NCI-H1105 treated with DMSO at 0.1 percent for 48 hours (cell line): ENCODE measurements around the gene NRN1L.
A peak's percentile ranks its signal among the peaks of the same experiment; 100 is the strongest.
"Not testable (repeated sequence)": the region's sequence is repeated elsewhere in the genome, so short reads cannot be mapped to it uniquely, and the experiment has no call there.

ENCODE experiments used
- DNase-seq: peaks from one replicate; lab custom pipeline; 2025; lab: John Stamatoyannopoulos, UW

NRN1L gene

DNA sequence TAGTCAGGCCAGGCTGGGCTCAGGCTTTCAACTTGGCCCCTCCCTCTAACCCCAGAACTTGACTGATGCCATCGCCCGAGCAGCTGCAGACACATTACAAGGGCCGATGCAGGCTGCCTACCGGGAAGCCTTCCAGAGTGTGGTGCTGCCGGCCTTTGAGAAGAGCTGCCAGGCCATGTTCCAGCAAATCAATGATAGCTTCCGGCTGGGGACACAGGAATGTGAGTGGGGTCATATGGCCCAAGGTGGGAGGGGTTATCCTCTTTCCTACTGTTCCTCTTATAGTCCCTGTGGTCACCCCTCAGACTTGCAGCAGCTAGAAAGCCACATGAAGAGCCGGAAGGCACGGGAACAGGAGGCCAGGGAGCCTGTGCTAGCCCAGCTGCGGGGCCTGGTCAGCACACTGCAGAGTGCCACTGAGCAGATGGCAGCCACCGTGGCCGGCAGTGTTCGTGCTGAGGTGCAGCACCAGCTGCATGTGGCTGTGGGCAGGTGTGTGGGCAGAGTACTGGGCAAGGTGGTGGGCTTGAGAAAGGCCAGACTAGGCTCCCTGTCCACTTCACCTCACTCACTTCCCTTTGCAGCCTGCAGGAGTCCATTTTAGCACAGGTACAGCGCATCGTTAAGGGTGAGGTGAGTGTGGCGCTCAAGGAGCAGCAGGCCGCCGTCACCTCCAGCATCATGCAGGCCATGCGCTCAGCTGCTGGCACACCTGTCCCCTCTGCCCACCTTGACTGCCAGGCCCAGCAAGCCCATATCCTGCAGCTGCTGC lies 2.1 kb upstream of the NRN1L start:
- no peak for DNase-seq

DNA sequence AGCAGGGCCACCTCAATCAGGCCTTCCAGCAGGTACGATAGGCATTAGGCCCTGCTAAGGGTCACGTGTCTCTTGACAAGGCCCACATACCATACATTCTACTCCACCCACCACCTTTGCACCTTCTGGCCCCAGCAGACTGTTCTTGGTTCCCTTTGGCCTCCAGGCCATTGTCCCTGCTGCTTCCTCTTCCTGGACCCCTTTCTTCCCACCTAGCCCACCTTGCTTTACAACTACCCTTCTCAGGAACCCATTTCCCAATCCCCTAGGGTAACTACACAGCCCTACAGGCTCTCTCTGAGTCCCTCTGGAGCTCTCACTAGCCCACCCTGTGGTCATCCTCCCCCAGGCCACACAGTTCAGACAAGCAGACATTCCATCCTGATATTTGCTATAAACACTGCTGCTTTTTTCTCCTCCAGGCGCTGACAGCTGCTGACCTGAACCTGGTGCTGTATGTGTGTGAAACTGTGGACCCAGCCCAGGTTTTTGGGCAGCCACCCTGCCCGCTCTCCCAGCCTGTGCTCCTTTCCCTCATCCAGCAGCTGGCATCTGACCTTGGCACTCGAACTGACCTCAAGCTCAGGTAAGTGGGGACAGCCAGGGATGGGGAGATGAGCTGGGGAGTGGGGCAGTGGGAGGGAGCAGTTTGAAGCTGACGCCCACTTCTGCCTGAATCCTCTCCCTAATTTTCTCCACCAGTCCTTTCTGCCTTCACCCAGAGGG lies 1.4 kb upstream of the NRN1L start:
- DNase-seq: no peak

DNA sequence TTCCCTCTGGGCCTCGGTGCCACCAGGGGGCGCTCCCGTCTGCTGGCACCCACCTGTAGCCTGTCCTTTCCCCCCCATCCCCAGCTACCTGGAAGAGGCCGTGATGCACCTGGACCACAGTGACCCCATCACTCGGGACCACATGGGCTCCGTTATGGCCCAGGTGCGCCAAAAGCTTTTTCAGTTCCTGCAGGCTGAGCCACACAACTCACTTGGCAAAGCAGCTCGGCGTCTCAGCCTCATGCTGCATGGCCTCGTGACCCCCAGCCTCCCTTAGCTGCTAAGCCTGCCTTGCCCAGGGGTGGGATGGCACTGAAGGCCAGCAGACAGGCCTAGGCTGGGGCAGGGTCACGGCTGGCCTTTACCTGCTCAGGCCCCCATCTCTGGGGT lies 818 bp upstream of the NRN1L start:
- peak; percentile 20 for DNase-seq

DNA sequence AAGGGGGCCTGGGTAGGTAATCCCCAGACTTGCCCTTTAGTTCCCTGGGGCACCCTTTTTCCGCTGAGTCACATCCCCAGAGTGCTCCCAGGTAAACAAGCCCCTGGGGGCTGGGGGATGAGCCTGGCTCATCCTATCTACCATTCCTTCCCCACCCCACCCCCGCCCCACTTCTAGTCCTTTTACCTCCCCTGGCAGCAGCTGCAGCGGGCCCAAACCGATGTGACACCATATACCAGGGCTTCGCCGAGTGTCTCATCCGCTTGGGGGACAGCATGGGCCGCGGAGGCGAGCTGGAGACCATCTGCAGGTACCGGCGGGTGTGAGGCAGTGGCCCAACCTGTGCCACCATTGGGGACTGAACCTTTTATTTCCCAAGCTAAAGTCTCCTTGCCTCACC lies 860 bp downstream of the NRN1L start:
- no peak for DNase-seq

DNA sequence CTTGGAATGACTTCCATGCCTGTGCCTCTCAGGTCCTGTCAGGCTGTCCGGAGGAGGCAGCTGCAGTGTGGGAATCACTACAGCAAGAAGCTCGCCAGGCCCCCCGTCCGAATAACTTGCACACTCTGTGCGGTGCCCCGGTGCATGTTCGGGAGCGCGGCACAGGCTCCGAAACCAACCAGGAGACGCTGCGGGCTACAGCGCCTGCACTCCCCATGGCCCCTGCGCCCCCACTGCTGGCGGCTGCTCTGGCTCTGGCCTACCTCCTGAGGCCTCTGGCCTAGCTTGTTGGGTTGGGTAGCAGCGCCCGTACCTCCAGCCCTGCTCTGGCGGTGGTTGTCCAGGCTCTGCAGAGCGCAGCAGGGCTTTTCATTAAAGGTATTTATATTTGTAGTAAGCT lies 1.3 kb downstream of the NRN1L start:
- DNase-seq: no peak

DNA sequence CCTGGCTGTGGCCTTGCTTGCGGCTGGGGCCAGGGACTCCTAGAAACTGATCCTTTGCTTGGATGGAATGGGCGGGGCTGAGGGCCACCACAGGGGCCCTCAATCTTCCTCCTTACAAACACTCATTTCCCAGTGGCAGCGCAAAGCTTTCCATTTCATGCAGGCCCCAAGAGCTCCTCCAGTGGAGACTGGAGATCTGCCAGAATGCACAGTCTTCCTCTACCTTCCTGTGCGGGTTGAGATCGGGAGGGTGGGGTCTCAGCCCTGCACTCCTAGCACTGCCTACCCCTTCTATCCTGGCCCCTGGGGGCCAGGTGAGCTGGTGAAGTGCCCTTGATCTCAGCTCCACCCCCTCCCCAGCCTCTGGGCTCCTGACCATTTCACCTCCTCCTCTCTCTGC lies 1.7 kb downstream of the NRN1L start:
- no peak for DNase-seq

DNA sequence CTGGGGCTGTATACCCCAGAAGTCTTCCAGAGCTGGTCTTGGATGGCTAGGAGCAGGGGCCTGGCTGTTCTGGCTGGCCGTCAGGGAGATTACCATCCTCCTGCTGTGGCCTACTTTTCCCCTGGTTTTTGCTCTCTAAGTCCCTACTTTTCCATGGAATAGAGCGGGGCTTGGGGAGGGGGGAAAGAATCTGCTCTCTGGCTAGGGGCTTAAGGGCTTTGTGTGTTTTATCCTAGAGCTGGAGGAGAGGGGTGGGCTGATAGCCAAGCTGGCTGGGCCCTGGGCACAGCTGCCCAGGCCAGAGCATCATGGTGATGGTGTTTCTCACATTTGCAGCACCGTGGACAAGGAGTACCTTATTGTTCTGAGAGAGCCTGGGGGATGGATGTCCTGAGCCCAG lies 3.6 kb downstream of the NRN1L start:
- no peak for DNase-seq

DNA sequence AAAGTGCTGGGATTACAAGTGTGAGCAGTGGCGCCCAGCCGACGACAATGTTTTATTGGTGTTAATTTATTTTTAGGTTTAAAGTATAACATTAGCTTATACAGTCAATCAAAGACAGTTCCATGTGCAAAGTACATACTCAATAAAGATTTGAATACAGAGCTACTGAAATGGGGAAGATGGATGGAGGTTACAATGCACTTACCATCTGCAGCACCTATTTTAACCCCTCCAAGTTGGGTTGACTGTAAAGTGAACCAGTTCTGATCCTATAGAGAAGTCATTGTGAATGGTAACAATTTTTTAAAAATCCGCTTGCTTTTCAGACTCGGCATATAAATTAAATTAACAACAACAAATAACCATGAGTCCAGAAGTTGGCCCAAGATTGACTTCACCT lies 7.7 kb downstream of the NRN1L start:
- no peak for DNase-seq

DNA sequence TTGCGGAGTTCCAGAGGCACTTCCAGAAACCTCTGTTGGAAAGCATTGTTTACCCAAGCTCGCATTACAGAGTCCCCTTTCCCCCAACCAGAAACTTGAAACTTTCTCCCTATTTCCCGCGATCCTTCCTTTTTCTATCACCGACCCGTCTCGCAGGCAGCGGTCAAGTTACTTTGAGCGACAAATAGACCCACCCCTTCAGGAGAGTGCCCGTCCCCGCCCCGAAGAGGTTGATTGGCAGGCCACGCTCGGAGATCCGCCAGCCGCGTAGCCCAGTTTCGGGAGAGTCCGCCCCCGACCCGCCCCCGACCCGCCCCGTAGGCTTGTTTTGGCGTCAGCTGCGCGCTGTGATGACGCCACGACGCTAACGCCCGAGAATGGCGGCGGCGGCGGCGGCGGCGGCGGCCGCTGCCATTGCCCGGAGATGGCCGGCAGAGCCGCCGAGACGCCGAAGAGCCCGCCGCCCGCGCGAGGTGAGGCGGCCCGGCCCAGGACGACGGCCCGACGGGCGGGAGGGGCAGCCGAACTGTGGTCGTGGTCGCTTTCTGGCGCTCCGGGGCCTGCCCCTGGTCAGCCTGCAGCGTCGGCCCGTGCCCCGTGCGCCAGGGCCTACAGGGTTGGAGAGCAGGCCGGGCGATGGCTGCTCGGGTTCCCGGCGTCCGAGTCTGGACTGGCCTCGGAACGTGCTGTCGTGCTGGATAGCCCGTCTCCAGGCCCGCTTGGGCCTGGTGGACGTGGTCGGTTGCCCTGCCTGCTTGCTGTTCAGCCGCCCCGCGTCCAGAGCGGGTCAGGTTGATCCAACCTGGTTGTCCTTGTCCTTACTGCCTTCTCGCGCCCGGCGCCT lies 8.4 kb downstream of the NRN1L start, which contains the start of gene PSKH1:
TSS of gene PSKH1 (plus strand) at position 356 of the 844 bp plus-strand sequence. CDS start 15,496 bp downstream, outside the sequence.
- peak; percentile 85 for DNase-seq

DNA sequence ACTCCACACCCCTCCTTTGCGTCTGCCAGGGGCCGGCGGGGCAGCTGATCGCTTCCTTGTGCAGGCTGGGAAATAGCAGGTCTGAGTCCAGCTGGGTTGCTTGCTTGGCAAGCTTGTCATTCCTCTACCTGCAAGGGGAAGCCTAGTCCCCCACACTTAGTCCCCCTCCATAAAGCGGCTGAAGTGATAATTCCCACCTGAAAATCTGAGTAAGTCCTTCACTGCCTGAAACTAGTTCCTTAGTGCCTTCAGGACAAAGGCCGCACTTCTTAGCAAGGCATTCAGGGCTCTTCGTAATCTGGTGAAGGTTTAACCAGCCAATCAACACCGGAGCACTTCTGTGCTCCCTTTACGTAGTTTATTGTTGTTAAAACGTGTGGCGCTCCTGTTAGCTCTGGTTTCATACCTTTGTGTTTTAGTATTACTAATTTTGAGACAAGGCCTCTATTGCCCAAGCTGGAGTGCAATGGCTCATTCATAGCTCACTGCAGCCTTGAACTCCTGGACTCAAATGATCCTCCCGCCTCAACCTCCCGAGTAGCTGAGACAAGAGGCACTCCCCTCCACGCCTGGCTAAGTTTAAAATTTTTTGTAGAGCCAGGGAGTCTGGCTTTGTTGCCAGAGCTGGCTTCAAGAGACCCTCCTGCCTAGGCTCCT lies 9.2 kb downstream of the NRN1L start:
- DNase-seq: no peak

DNA sequence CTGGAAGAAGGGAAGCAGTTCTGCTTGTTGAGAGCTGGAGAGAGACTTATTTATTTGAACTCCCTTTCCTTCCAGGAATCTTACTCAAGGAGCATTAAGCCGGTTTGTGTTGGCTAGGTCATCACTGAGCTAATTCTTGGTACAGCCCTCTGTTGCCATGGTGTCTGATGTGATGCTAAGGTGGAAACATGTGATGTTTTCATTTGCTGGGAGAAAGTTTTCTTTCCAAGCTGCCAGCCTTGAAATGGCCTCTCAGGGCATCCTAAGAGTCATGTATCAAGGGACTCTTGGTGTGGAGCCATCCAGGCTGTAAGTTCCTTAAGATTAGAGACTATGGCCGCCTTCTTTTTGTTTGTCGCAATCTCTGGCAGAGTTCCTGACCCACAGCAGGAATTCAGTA lies 12.5 kb downstream of the NRN1L start:
- no peak for DNase-seq

DNA sequence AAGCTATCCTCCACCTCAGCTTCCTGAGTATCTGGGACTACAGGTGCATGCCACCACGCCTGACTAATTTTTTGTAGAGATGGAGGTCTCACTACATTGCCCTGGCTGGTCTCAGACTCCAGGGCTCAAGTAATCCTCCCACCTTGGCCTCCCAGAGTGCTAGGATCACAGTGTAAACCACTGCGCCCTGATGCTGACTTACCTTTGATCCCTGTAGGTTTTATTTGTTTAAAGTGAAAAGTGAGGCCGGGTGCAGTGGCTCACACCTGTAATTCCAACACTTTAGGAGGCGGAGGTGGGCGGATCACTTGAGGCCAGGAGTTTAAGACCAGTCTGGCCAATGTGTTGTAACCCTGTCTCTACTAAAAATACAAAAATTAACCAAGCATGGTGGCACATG lies 17.0 kb downstream of the NRN1L start:
- no peak for DNase-seq

DNA sequence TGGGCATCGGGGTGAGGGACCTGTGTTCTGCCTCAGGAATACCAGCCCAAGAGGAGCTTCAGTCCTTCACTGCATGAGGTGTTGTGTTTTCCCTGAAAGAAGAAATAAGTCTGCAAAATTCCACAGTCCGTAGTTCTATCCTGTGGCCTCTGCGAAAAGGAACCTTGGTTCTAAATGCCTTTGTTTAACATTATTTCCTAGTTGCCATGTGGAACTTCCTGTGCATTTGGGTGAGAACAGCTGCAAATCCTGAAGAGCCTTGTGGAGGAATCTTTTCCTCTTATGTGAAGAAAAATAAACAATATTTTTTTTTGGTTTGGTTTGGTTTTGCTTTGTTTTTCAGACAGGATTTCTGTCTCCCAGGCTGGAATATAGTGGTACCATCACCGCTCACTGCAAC lies 18.1 kb downstream of the NRN1L start:
- no peak for DNase-seq

DNA sequence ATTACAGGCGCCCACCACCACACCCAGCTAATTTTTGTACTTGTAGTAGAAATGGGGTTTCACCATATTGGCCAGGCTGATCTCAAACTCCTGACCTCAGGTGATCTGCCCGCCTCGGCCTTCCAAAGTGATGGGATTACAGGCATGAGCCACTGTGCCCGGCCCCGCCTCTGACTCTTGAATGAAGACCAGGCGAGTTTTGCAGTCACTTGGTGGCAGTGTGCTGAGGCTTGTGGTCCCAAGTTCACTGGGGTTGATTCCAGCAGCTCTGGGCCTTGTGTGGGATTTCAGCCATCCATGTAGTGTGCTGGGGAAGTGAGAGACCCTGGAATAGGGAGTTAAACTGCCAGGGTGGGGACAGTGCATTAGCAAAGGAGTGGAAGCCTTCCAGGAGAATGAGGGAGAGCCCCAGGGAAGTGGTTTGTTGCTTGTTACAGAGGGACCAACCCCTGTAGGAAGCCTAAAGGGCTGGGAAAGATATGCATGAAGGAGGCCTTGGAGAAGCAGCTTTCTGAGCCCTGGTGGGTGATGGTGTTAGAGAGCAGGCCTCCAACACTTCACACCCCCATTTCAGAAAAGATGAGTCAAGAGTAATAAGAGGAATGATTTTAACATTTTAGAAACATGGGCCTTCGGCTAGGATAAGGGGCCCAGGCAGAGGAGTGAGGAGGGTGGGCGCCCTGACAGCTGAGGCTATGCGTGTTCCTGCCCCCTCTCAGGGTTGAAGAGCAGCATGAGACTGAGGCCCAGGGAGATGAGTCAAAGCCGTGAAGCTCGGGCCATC lies 22.9 kb downstream of the NRN1L start:
- no peak for DNase-seq

DNA sequence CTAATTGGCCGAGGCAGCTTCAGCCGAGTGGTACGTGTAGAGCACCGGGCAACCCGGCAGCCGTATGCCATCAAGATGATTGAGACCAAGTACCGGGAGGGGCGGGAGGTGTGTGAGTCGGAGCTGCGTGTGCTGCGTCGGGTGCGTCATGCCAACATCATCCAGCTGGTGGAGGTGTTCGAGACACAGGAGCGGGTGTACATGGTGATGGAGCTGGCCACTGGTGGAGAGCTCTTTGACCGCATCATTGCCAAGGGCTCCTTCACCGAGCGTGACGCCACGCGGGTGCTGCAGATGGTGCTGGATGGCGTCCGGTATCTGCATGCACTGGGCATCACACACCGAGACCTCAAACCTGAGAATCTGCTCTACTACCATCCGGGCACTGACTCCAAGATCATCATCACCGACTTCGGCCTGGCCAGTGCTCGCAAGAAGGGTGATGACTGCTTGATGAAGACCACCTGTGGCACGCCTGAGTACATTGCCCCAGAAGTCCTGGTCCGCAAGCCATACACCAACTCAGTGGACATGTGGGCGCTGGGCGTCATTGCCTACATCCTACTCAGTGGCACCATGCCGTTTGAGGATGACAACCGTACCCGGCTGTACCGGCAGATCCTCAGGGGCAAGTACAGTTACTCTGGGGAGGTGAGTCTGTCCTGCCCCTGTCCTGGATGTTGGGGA lies 24.5 kb downstream of the NRN1L start:
- no peak for DNase-seq

DNA sequence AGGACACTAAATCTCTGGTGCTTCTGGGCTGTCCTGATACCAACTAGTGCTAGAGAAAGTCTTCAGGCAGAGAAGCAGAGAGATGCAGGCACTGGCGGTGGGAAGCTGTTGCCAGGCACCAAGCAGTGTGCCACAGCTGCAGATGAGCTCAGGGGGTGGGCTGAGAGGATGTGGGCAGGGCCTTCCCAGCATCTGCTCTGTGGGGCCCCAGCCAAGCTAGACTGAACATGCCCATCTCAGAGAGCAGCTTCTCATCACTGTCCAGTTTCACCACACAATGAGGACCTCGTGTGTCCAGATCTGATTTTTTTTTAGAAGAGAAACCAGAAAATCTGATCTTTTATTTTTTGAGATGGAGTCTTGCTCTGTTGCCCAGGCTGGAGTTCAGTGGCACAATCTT lies 25.5 kb downstream of the NRN1L start:
- DNase-seq: no peak

DNA sequence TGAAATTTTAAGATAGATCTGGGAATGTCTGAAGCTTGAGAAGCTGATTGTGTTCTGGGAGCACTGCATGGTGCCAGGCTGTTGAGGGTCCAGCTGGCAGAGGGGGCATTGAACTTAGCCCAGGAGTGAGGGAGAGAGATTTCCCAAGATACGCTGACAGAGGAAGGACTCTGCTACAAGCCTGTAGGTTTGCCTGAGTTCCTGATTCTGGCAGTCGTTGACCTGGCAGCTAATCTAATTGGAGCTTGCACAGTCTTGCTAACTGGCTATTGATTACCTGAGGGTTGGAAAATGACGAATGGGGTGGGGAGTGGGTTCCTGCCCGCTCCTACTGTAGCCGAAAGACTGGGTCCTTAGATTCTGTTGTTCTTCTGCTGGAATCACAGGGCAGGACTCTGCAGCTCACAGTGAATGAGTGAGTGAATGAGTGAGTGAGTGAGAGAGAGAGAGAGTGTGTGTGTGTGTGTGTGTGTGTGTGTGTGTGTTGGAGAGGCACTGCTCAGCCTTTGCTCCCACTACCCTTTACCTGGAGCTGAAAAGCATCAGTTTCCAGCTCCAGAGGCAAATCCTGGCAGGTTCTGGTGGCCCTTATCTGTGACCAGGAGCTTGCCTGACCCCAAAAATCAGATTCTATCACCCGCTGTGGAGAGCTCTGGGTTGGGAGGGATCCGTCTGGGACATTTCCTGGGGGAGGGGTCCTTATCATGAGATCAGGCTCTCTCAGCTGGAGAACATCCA lies 30.2 kb downstream of the NRN1L start:
- no peak for DNase-seq

DNA sequence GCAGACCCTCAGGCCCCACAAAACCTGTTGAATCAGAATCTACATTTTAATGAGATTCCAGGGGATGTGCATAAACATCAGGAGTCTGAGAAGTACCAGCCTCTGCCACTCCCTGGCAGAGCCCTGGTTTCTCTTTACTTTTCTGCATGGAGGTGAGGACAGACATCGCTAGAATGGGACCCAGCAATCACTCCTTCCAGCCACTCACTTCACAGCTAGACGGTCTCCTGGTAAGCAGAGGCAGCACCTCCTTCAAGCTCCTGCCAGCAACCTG lies 30.7 kb downstream of the NRN1L start:
- DNase-seq: not testable (repeated sequence)

DNA sequence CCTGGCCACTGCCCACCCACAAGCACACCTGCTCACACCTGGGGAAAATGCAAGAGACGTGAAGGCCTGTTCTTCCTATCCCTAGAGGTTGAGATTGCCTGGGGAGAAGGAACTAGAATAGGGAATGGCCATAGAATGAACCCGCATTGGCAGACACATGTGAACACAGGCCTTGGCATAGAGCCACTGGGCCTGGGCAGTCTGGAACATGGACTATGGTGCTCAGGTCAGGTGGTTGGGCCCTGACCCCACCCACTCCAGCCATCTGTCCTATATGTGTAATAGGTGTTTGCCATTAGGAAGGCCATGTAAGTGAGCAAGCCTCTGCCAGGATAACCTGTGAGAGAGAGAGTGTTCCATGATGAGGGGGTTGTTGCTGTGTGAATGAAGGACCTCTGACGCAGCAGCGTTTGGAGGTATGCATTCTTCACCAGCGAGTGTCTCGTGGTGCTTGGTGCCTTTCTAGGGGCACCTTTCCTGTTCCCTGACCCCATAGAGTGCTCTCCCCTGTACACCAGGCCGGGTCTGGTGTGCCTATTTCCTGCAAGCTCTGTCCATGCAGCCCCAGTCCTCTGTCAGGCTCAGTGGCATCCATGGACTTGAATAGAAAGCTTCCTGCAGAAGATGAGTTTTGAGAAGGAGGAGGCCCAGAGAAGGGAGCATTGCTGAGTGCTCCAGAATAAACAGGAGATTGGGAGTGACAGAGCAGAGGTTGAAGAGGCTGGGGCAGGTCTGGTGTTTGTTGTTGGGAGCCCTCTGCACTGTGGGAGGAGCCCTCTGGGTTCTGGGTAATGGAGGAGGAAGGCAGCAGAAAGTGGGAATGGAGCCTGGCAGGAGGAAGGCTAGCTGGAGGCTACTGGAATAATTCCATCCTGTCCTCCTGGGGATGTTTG lies 31.4 kb downstream of the NRN1L start:
- no peak for DNase-seq
